Activated B cell treated with CpG ODN at 0.5 μM for 24 hours (primary cell): ENCODE measurements around the gene DLX5. TPM values are rescaled to one million over a fixed set of nuclear protein-coding genes. Genes with fewer than 3 reads are reported as not detected.

ENCODE experiments used
- ATAC-seq: fragments of 200-7000 bp; cut with Tn5 transposase; one replicate; pipeline ENCODE4 v1.10.0; 2021; ENCODE audit warnings: low read depth, mild to moderate bottlenecking, moderate library complexity
- CTCF ChIA-PET: fragments of 350-600 bp; sonication (Branson Sonifier 250); formaldehyde crosslinking; loops from one replicate; lab custom pipeline; 2021; ENCODE audit warnings: antibody characterized with exemption; lab: Charles Lee
- POLR2A ChIA-PET: fragments of 350-600 bp; sonication (Branson Sonifier 250); formaldehyde crosslinking; loops from one replicate; lab custom pipeline; 2021; ENCODE audit warnings: antibody characterized with exemption; lab: Charles Lee
- DNase-seq: peaks from one replicate; pipeline ENCODE4 v3.0.0; 2022
- H3K27ac Mint-ChIP-seq: one replicate; pipeline ENCODE4 v1.8.0; 2020; ENCODE audit warnings: mixed read lengths
- H3K27me3 Mint-ChIP-seq: one replicate; pipeline ENCODE4 v1.8.0; 2021; ENCODE audit warnings: mixed read lengths
- H3K36me3 Mint-ChIP-seq: one replicate; pipeline ENCODE4 v1.8.0; 2021; ENCODE audit warnings: low read depth, mixed read lengths
- H3K4me1 Mint-ChIP-seq: one replicate; pipeline ENCODE4 v1.8.0; 2021; ENCODE audit warnings: mixed read lengths
- H3K4me3 Mint-ChIP-seq: one replicate; pipeline ENCODE4 v1.8.0; 2020; ENCODE audit warnings: mild to moderate bottlenecking, mixed read lengths
- H3K9me3 Mint-ChIP-seq: one replicate; pipeline ENCODE4 v1.8.0; 2020; ENCODE audit warnings: mixed read lengths
- intact Hi-C: fragments of 100-400 bp; cut with micrococcal nuclease; formaldehyde crosslinking; loops from one replicate; pipeline ENCODE4 v1.15.1; 2024
- total RNA-seq: library from RNA; stranded (reverse); gene quantifications from 2 replicates; pipeline ENCODE4 v1.2.3, GENCODE V29; 2022
- TF ChIP-seq, protein P1 (sequence below): fragments of 200-600 bp; IDR thresholded peaks from one replicate; pipeline ENCODE4 v1.8.0; 2022; ENCODE audit warnings: antibody characterized with exemption, mild to moderate bottlenecking

Gene DLX5
- total RNA-seq, 1 donor from 2014 or later, result not detected

DNA sequence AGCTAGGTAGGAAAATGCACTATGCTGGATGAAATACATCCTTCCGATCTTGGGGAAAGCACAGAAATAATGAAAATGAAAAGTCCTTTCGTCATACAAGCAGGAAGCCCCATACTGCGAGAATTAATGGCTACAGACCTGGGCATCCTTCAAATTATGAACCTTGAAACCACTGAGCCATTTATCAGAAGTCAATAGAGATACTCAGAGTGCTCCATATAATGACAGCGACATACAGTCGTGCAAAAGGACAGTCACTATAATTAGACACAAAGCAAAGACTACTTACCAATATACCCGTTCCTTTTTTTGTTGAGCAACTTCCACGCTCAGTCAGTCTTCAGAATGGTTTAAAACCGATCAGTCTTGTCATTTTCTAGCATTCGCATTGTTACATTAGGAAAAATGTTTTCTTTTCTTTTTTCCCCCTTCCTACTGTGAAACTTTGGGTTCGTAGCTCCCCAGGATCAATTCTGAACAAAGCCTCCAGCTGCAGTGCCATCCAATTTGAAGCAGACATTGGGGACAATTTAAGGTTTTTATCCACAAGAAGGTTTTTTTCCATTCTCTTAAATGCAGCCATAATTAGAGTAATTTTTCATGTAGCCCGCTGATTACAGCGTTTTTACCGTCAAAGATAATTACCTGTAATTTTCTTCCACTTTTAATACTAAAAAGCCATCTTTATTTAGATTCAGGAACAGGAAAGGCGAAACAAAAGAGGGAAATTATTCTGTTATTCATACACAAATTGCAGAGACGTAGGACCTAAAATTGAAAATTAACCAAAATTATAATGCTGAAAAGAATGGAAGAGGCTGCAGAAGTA, 12.9 kb downstream of the DLX5 start:
- CTCF ChIA-PET, result no interaction called here
- intact Hi-C loops, result no loop called here
- peaks cover 72% of the 10 kb centered on the region for H3K27me3 Mint-ChIP-seq

DNA sequence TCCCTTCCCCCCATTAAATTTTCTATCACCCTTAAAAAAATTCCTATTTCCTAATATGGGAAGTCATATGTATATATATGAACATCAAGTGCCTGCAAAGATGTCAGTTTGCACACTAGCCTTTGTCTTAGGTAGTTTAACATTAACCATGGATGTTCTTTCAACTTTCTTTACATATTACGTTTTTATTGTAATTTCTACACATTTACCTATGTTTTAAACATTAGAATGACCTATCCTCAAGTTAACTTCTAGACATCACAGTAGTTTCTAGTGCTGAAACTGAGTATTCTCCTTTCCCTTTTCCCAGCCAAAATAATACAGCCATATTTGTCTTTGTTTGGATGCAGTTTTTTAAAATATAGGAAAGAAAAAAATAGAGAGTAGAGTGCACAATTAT, 13.5 kb downstream of the DLX5 start:
- Mint-ChIP-seq H3K27me3 (peaks cover 72% of the 10 kb centered on the region), H3K9me3 (no peaks in the 10 kb centered on the region), H3K27ac (no peak overlapping the region), H3K4me1 (peaks cover 12% of the 10 kb centered on the region), H3K4me3 (no peak overlapping the region), H3K36me3 (no peaks in the 10 kb centered on the region)
- ChIA-PET POLR2A (no interaction called here), CTCF (no interaction called here)
- DNase-seq, result no peak
- intact Hi-C loops, result no loop called here
- no peak for ATAC-seq
- TF ChIP-seq, protein P1, sequence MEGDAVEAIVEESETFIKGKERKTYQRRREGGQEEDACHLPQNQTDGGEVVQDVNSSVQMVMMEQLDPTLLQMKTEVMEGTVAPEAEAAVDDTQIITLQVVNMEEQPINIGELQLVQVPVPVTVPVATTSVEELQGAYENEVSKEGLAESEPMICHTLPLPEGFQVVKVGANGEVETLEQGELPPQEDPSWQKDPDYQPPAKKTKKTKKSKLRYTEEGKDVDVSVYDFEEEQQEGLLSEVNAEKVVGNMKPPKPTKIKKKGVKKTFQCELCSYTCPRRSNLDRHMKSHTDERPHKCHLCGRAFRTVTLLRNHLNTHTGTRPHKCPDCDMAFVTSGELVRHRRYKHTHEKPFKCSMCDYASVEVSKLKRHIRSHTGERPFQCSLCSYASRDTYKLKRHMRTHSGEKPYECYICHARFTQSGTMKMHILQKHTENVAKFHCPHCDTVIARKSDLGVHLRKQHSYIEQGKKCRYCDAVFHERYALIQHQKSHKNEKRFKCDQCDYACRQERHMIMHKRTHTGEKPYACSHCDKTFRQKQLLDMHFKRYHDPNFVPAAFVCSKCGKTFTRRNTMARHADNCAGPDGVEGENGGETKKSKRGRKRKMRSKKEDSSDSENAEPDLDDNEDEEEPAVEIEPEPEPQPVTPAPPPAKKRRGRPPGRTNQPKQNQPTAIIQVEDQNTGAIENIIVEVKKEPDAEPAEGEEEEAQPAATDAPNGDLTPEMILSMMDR, result no peak

More for the DNA sequence above, 12.9 kb downstream of the DLX5 start:
- H3K36me3 Mint-ChIP-seq, result no peaks in the 10 kb centered on the region
- peaks cover 8% of the 10 kb centered on the region for H3K4me1 Mint-ChIP-seq
- no peak overlapping the region for H3K4me3 Mint-ChIP-seq
- no peaks in the 10 kb centered on the region for H3K9me3 Mint-ChIP-seq
- POLR2A ChIA-PET, result no interaction called here
- DNase-seq, result no peak
- no peak for ATAC-seq
- H3K27ac Mint-ChIP-seq, result no peak overlapping the region
- TF ChIP-seq, protein P1, result no peak

DNA sequence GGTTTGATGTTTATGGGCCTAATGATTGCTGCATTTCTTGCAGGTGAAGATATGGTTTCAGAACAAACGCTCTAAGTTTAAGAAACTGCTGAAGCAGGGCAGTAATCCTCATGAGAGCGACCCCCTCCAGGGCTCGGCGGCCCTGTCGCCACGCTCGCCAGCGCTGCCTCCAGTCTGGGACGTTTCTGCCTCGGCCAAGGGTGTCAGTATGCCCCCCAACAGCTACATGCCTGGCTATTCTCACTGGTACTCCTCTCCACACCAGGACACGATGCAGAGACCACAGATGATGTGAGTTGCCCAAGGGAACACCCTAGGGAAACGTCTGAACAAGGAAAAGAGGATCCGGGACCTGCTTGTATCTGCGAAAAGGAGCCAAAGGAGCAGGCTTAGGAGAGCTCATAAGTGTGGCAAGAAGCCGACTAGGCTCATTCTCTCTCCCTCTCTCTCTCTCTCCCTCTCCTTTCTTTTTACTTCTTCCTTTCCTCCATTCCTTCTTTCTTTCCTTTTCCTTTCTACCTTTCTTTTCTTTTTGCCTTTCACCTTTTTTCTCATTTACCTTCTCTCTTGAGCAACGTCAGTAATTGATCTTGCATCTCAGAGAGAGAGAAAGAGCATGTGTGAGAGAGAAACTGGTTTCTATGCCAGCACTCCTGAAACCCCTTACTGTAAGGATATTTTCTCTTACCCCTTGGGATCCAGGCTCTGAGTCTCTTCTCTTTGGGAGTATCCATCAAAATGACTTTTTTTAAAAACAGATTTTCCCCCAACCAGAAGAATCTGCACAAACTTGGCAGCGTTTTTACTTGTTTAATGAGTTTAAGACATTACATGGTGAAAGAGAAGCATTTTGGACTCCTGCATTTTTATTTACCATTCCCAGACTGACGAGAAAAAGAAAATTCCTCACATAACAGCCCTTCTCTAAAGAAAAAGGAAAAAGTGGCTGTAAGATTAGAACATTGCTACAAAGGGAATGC, 14.6 kb downstream of the DLX5 start:
- no peak for DNase-seq
- Mint-ChIP-seq H3K4me3 (no peak overlapping the region), H3K4me1 (peaks cover 16% of the 10 kb centered on the region), H3K27ac (no peak overlapping the region), H3K9me3 (no peaks in the 10 kb centered on the region), H3K36me3 (no peaks in the 10 kb centered on the region), H3K27me3 (peaks cover 62% of the 10 kb centered on the region)
- ChIA-PET POLR2A (no interaction called here), CTCF (no interaction called here)
- ATAC-seq, result no peak
- TF ChIP-seq, protein P1, result no peak
- intact Hi-C loops, result no loop called here

DNA sequence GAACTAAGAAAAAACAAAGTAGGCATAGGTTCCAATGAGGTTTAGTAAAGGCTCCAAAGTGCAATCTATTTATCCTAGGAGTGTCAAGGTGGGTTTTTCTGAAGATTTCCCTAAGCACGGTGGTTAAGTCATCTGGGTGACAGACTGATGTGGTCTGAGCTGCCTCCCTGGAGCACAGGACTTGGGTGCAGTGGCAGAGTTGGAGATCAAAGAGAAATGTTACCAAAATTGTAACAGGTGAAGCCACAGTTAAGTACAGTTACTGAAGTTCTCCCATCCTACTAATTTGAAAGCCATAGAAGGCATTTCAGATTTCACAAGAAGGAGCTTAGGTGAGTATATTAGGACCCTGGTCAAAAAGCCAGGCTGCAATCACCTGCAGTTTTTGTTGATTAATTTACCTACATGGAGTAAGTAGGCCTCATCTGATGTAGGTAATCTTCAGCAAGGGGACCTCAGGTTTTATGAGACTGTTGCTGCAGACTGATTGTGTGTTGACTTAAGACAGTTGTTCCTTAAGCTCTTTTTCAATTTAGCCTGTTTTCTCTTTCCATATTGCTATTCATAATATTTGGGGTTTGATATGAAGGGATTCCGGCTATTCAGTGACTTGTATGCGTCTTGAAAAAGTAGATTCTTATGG, 16.2 kb downstream of the DLX5 start:
- ChIA-PET POLR2A (interaction anchor here (0.5 kb wide), 1 partner anchor 27 kb away, joined by 4 read pairs; no protein-coding TSS in a partner anchor), CTCF (interaction anchor here (2.9 kb wide), 1 partner anchor 19 kb away, joined by 15 read pairs; no protein-coding TSS in a partner anchor)
- DNase-seq (no peak), ATAC-seq (no peak)
- Mint-ChIP-seq H3K4me3 (no peak overlapping the region), H3K4me1 (peaks cover 23% of the 10 kb centered on the region), H3K36me3 (no peaks in the 10 kb centered on the region), H3K27me3 (peaks cover 63% of the 10 kb centered on the region), H3K27ac (no peak overlapping the region), H3K9me3 (no peaks in the 10 kb centered on the region)
- TF ChIP-seq, protein P1, result no peak
- intact Hi-C loops, result no loop called here
